K562 (cell line): ENCODE data around the gene FAM200B.

Experiments used
- ADNP ChIP-seq: fragments of 200-800 bp; sonication (Bioruptor generic); IDR thresholded peaks from 2 replicates; pipeline ENCODE4 v1.6.1; 2016; ENCODE audit warnings: missing genetic modification characterization, missing compliant biosample characterization
- BACH1 ChIP-seq: fragments of 200-800 bp; sonication (Bioruptor generic); IDR thresholded peaks from 2 replicates; pipeline ENCODE4 v1.6.1; 2016; ENCODE audit warnings: missing genetic modification characterization, missing compliant biosample characterization
- CBFA2T2 ChIP-seq: fragments of 450-650 bp; conservative IDR thresholded peaks from 2 replicates; pipeline ENCODE4 v1.6.1; 2017; ENCODE audit warnings: mild to moderate bottlenecking
- COPS2 ChIP-seq: fragments of 450-650 bp; conservative IDR thresholded peaks from 2 replicates; pipeline ENCODE4 v1.6.1; 2016; ENCODE audit warnings: mild to moderate bottlenecking, moderate library complexity
- CTCF ChIP-seq, 3 experiments: IDR thresholded peaks in 2 of 3; conservative IDR thresholded peaks in 1 of 3; 2 replicates each; pipeline ENCODE4 v1.5.1; 2011 to 2012; ENCODE audit warnings: low read length in 3 of 3, mild to moderate bottlenecking in 3 of 3, control low read depth in 2 of 3, improper control_type of control experiment in 1 of 3, inconsistent platforms in 1 of 3, low read depth in 1 of 3, mixed read lengths in 1 of 3, moderate library complexity in 1 of 3; ENCODE audit not compliant: insufficient read depth in 2 of 3
- EZH2 ChIP-seq: IDR thresholded peaks from 2 replicates; pipeline ENCODE4 v1.6.1; 2012; ENCODE audit warnings: low read depth, mild to moderate bottlenecking, inconsistent platforms, low read length, borderline replicate concordance
- FOXJ2 ChIP-seq: fragments of 200-800 bp; sonication (Bioruptor generic); IDR thresholded peaks from 2 replicates; pipeline ENCODE4 v1.6.1; 2016; ENCODE audit warnings: missing genetic modification characterization, missing compliant biosample characterization
- JUNB ChIP-seq: fragments of 450-650 bp; formaldehyde crosslinking; conservative IDR thresholded peaks from 2 replicates; pipeline ENCODE4 v1.4.0; 2020; ENCODE audit warnings: mild to moderate bottlenecking
- KHSRP ChIP-seq: fragments of 450-650 bp; IDR thresholded peaks from 2 replicates; pipeline ENCODE4 v1.6.1; 2017
- POLR2A ChIP-seq: fragments of 450-650 bp; conservative IDR thresholded peaks from 2 replicates; pipeline ENCODE4 v1.6.1; 2016
- RBM22 ChIP-seq: fragments of 200-400 bp; formaldehyde crosslinking; IDR thresholded peaks from 2 replicates; pipeline ENCODE4 v1.6.1; 2018; ENCODE audit warnings: low read length, low read depth; ENCODE audit not compliant: poor library complexity, severe bottlenecking
- SMAD3 ChIP-seq: fragments of 450-650 bp; formaldehyde crosslinking; conservative IDR thresholded peaks from 2 replicates; pipeline ENCODE4 v1.4.0; 2020; ENCODE audit warnings: mild to moderate bottlenecking
- TARDBP ChIP-seq: fragments of 450-650 bp; IDR thresholded peaks from 2 replicates; pipeline ENCODE4 v1.6.1; 2016
- TCF7L2 ChIP-seq: fragments of 150-350 bp; IDR thresholded peaks from 2 replicates; pipeline ENCODE4 v1.6.1; 2016; ENCODE audit warnings: low read depth, mild to moderate bottlenecking, low read length, moderate library complexity

GRCh38 chr4:15695729-15696128 lies 14.1 kb downstream of the FAM200B start:
- TF ChIP-seq POLR2A (no peak), EZH2 (no peak), COPS2 (no peak), TCF7L2 (no peak), RBM22 (no peak), FOXJ2 (tag) (no peak), JUNB (CRISPR knock-in tag) (no peak), ADNP (tag) (no peak), CBFA2T2 (no peak), TARDBP (no peak), BACH1 (no peak), CTCF (IDR thresholded peaks at IDR 0.05 in 2 of 3, conservative IDR thresholded peaks at IDR 0.05 in 1 of 3; ENCODE audit: insufficient read depth in 2 of 3, low read depth in 1 of 3, low read length in 3 of 3) (no peak), SMAD3 (CRISPR knock-in tag) (no peak), KHSRP (no peak)
